ENCODE measurements around the gene OOSP1. TPM values are rescaled to one million over a fixed set of nuclear protein-coding genes. Genes with fewer than 3 reads are reported as not detected.

OOSP1 gene
- total and polyA plus RNA-seq, 2 of the 8 experiments (the other 6 are each of a cell fraction or from before 2014, with no cell fraction given), result not detected

GRCh38 chr11:59981106-59981770 is 43.0 kb downstream of the OOSP1 start:
- no peak overlapping the region for H4K8ac ChIP-seq (ENCODE audit: extremely low read depth, insufficient read depth, low read length)
- H4K20me1 ChIP-seq (replicated peaks in 1 of 2; ENCODE audit: control insufficient read depth in 1 of 2, insufficient read depth in 2 of 2, low read length in 2 of 2), result no peaks in the 10 kb centered on the region
- no peaks in the 10 kb centered on the region for H3K36me3 ChIP-seq (ENCODE audit: control insufficient read depth in 2 of 4, insufficient read depth in 4 of 4, low read length in 3 of 4)
- DNase-seq (ENCODE audit: low read depth in 1 of 2, low spot score in 2 of 2) (no peak), FAIRE-seq (no peak)
- no peak overlapping the region for H3K9ac ChIP-seq (replicated peaks in 1 of 4; ENCODE audit: extremely low read depth in 1 of 4, low read depth in 3 of 4, low read length in 3 of 4)
- no peak overlapping the region for H2BK20ac ChIP-seq (ENCODE audit: low read length)
- no peak overlapping the region for H2AK5ac ChIP-seq (ENCODE audit: low read depth, low read length)
- no peaks in the 10 kb centered on the region for H3K9me3 ChIP-seq (ENCODE audit: insufficient read depth in 2 of 2, low read depth in 1 of 2, low read length in 1 of 2)
- no peaks in the 10 kb centered on the region for H3K4me1 ChIP-seq (replicated peaks in 1 of 4; ENCODE audit: control insufficient read depth in 3 of 4, insufficient read depth in 4 of 4, low read length in 3 of 4)
- no peak overlapping the region for H3K56ac ChIP-seq (replicated peaks; ENCODE audit: insufficient read length, low read depth, low read length)
- ChIA-PET POLR2A (ENCODE audit: partially characterized antibody) (no interaction called here), CTCF (ENCODE audit: partially characterized antibody) (interaction anchor here (1.2 kb wide), 1 partner anchor 25 kb away, joined by 3 read pairs; no protein-coding TSS in a partner anchor)
- H3K23me2 ChIP-seq (ENCODE audit: low read depth, low read length), result no peaks in the 10 kb centered on the region
- H3K23ac ChIP-seq (ENCODE audit: insufficient read length), result no peak overlapping the region
- no peak overlapping the region for H2AFZ ChIP-seq (ENCODE audit: low read length)
- no peak overlapping the region for H3K4me3 ChIP-seq (ENCODE audit: extremely low read depth in 1 of 4, insufficient read depth in 2 of 4, low read depth in 3 of 4, low read length in 4 of 4)
- no peaks in the 10 kb centered on the region for H3K79me2 ChIP-seq (ENCODE audit: control insufficient read depth in 1 of 2, insufficient read depth in 2 of 2, low read length in 2 of 2)
- no peak overlapping the region for H3K27ac ChIP-seq (ENCODE audit: low read depth, low read length)
- whole genome bisulfite sequencing, 2 experiments (ENCODE audit: extremely low coverage in 1 of 2, insufficient coverage in 1 of 2, insufficient read length in 1 of 2, insufficient replicate concordance in 2 of 2, low coverage in 1 of 2, low lambda C conversion rate in 2 of 2, missing lambda C conversion rate in 1 of 2), result 98% methylated on average over 4 of the region's 4 CpGs; no CpG with 5 or more reads in 1 of the 2 experiments
- H2BK5ac ChIP-seq (ENCODE audit: low read depth, low read length), result no peak overlapping the region
- no peak overlapping the region for H3K14ac ChIP-seq (ENCODE audit: insufficient read length)
- no peak overlapping the region for H4K91ac ChIP-seq (replicated peaks; ENCODE audit: insufficient read length, low read length)
- H3K27me3 ChIP-seq (replicated peaks in 1 of 4; ENCODE audit: control insufficient read depth in 3 of 4, extremely low read depth in 1 of 4, insufficient read depth in 3 of 4, low read length in 3 of 4), result peaks cover 0 to 1% (median 0%) of the 10 kb centered on the region in 4 experiments; a peak in 1 of 7 replicates
- TF ChIP-seq ASH2L (IDR thresholded peaks at IDR 0.05; ENCODE audit: low read length), result no peak
- TF ChIP-seq BRCA1 (IDR thresholded peaks at IDR 0.05; ENCODE audit: low read depth, low read length), result no peak
- TF ChIP-seq SP2 (IDR thresholded peaks at IDR 0.05; ENCODE audit: low read length), result no peak
- no peak for TF ChIP-seq CTBP2 (IDR thresholded peaks at IDR 0.05; ENCODE audit: borderline replicate concordance, insufficient read depth, insufficient read length, low read length)
- TF ChIP-seq SIX5 (IDR thresholded peaks at IDR 0.05; ENCODE audit: low read depth, low read length), result no peak
- H4K5ac ChIP-seq (ENCODE audit: insufficient read length, low read depth, low read length), result no peak overlapping the region
- no peak overlapping the region for H3K18ac ChIP-seq (ENCODE audit: extremely low read depth, low read length)
- H2BK12ac ChIP-seq (ENCODE audit: low read depth, low read length), result no peak overlapping the region
- no peak overlapping the region for H2BK120ac ChIP-seq (replicated peaks; ENCODE audit: low read depth, low read length)
- H3K79me1 ChIP-seq (ENCODE audit: low read depth, low read length), result no peaks in the 10 kb centered on the region
- no peak overlapping the region for H3K4ac ChIP-seq (replicated peaks; ENCODE audit: insufficient read length, low read depth, low read length)
- no peak overlapping the region for H3K4me2 ChIP-seq (ENCODE audit: insufficient read depth in 1 of 2, low read depth in 2 of 2, low read length in 2 of 2)
- H2BK15ac ChIP-seq (ENCODE audit: low read length), result no peak overlapping the region

Measured in H1 (cell line).